ENCODE data around the gene FAM181A. TPM values are rescaled to one million over a fixed set of nuclear protein-coding genes. Genes with fewer than 3 reads are reported as not detected.

Gene FAM181A
- total RNA-seq, 1 donor from 2014 or later = not detected

GRCh38 chr14:93925374-93925895, 1.7 kb upstream of the FAM181A start:
- peaks cover 71% of the 10 kb centered on the region for H3K4me1 Mint-ChIP-seq
- H3K36me3 ChIP-seq = no peaks in the 10 kb centered on the region
- H3F3A ChIP-seq (ENCODE audit: low read depth) = peaks cover 9% of the 10 kb centered on the region

GRCh38 chr14:93926245-93926872, 785 bp upstream of the FAM181A start:
- Histone ChIP-seq H3K4me2 (peak overlapping the region; percentile 47), H3K36me3 (no peaks in the 10 kb centered on the region), H3K79me2 (ENCODE audit: low read depth) (no peaks in the 10 kb centered on the region), H3K9ac (no peak overlapping the region), H3K27ac (no peak overlapping the region), H3K4me1 (peaks cover 22% of the 10 kb centered on the region), H2AFZ (replicated peaks) (no peak overlapping the region), H3K27me3 (no peaks in the 10 kb centered on the region), H3K4me3 (no peak overlapping the region), H3K9me3 (ENCODE audit: low read depth) (no peaks in the 10 kb centered on the region), H3F3A (ENCODE audit: low read depth) (peaks cover 9% of the 10 kb centered on the region), H4K20me1 (ENCODE audit: low read depth) (no peaks in the 10 kb centered on the region)
- Mint-ChIP-seq H3K9me3 (no peaks in the 10 kb centered on the region), H3K4me3 (peak overlapping the region; percentile 88), H3K27ac (peak overlapping the region; percentile 100), H3K27me3 (ENCODE audit: insufficient read depth, low read depth) (peaks cover 6% of the 10 kb centered on the region), H3K36me3 (peaks cover 11% of the 10 kb centered on the region), H3K4me1 (peaks cover 74% of the 10 kb centered on the region)
- TF ChIP-seq EZH2phosphoT487 (IDR thresholded peaks at IDR 0.05) (no peak), CTCF (IDR thresholded peaks at IDR 0.05) (no peak), EZH2 (IDR thresholded peaks at IDR 0.05) (no peak)
- peak; percentile 63 for DNase-seq (ENCODE audit: low spot score)

More at GRCh38 chr14:93925374-93925895, 1.7 kb upstream of the FAM181A start:
- Mint-ChIP-seq H3K9me3 (peaks cover 4% of the 10 kb centered on the region), H3K4me3 (peak overlapping the region; percentile 88), H3K27me3 (ENCODE audit: insufficient read depth, low read depth) (peaks cover 10% of the 10 kb centered on the region), H3K36me3 (peaks cover 16% of the 10 kb centered on the region), H3K27ac (peak overlapping the region; percentile 100)
- Histone ChIP-seq H3K4me3 (no peak overlapping the region), H4K20me1 (ENCODE audit: low read depth) (no peaks in the 10 kb centered on the region), H3K27ac (no peak overlapping the region), H3K9ac (no peak overlapping the region), H3K4me1 (peaks cover 22% of the 10 kb centered on the region), H3K79me2 (ENCODE audit: low read depth) (no peaks in the 10 kb centered on the region), H3K4me2 (no peak overlapping the region), H2AFZ (replicated peaks) (no peak overlapping the region), H3K9me3 (ENCODE audit: low read depth) (no peaks in the 10 kb centered on the region), H3K27me3 (no peaks in the 10 kb centered on the region)
- no peak for DNase-seq (ENCODE audit: low spot score)
- TF ChIP-seq EZH2phosphoT487 (IDR thresholded peaks at IDR 0.05) (no peak), CTCF (IDR thresholded peaks at IDR 0.05) (no peak), EZH2 (IDR thresholded peaks at IDR 0.05) (no peak)

- Histone ChIP-seq H3K4me1 (peaks cover 22% of the 10 kb centered on the region), H2AFZ (replicated peaks) (peak overlapping the region; percentile 17), H3K4me3 (no peak overlapping the region), H4K20me1 (ENCODE audit: low read depth) (no peaks in the 10 kb centered on the region), H3K27ac (no peak overlapping the region), H3K79me2 (ENCODE audit: low read depth) (no peaks in the 10 kb centered on the region), H3K4me2 (no peak overlapping the region), H3K27me3 (no peaks in the 10 kb centered on the region), H3K9me3 (ENCODE audit: low read depth) (no peaks in the 10 kb centered on the region), H3K9ac (no peak overlapping the region), H3F3A (ENCODE audit: low read depth) (peaks cover 9% of the 10 kb centered on the region), H3K36me3 (no peaks in the 10 kb centered on the region)
- no peak for TF ChIP-seq CTCF (IDR thresholded peaks at IDR 0.05)
- TF ChIP-seq EZH2phosphoT487 (IDR thresholded peaks at IDR 0.05) = no peak
- TF ChIP-seq EZH2 (IDR thresholded peaks at IDR 0.05) = no peak
- H3K9me3 Mint-ChIP-seq = no peaks in the 10 kb centered on the region
- H3K4me3 Mint-ChIP-seq = peak overlapping the region; percentile 88
- peak overlapping the region; percentile 83 for H3K27ac Mint-ChIP-seq
- no peak for DNase-seq (ENCODE audit: low spot score)
- H3K27me3 Mint-ChIP-seq (ENCODE audit: insufficient read depth, low read depth) = peaks cover 7% of the 10 kb centered on the region
- peaks cover 75% of the 10 kb centered on the region for H3K4me1 Mint-ChIP-seq
- H3K36me3 Mint-ChIP-seq = peaks cover 8% of the 10 kb centered on the region
Observed at GRCh38 chr14:93927800-93928145, 629 bp downstream of the FAM181A start.
